ENCODE data around the gene SH2D6.
"Not testable (repeated sequence)": the region's sequence is repeated elsewhere in the genome, so short reads cannot be mapped to it uniquely, and the experiment has no call there.

SH2D6 gene

GRCh38 chr2:85418132-85419008 is at the start of gene SH2D6:
Gene SH2D6 (plus strand): TSS chr2:85418714. CDS start chr2:85429466, 10,752 bp downstream.
- FAIRE-seq (no peak), DNase-seq (ENCODE audit: low spot score) (peak; percentile 56)

- FAIRE-seq = no peak
- DNase-seq (ENCODE audit: low spot score) = no peak
Observed at GRCh38 chr2:85368921-85369320, 49.6 kb upstream of the SH2D6 start.

DNA sequence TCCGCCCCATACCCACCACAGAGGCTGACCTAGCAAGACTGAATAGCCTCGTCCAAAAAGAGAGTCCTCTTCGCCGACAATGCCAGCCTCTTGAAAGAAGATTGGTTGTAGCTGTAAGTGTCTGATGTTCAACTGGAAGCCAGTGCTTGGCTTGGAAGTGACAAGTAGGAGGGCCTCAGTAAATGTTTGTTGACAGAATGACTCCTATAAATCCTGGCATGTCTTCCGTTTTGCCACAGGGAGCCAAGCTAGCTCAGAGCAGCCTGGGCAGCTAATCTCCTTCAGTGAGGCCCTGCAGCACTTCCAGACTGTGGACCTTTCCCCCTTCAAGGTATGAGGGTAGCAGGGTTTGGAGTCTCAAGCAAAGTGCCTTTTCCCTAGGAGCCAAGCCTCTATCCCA is 49.0 kb upstream of the SH2D6 start:
- FAIRE-seq (no peak), DNase-seq (ENCODE audit: low spot score) (no peak)

DNA sequence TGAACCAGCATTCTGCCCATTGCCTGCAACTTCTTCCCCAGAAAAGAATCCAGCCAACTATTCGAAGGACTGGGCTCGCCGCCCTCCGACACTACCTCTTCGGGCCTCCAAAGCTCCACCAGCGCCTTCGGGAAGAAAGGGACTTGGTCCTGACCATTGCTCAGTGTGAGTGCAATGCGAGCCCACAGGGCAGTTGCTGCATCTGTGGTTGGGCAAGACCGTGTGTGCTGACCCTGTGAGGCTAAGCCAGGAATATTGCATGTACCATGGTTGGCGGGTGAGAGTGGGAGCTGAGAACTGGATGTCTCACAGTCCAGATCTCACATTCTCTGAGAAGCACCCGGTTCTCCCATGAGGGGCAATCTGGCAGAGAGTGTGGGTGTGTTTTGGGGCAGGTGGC is 47.5 kb upstream of the SH2D6 start:
- no peak for FAIRE-seq
- no peak for DNase-seq (ENCODE audit: low spot score)

- DNase-seq (ENCODE audit: low spot score) (no peak), FAIRE-seq (no peak)
Observed at GRCh38 chr2:85376291-85377065, 42.0 kb upstream of the SH2D6 start.

DNA sequence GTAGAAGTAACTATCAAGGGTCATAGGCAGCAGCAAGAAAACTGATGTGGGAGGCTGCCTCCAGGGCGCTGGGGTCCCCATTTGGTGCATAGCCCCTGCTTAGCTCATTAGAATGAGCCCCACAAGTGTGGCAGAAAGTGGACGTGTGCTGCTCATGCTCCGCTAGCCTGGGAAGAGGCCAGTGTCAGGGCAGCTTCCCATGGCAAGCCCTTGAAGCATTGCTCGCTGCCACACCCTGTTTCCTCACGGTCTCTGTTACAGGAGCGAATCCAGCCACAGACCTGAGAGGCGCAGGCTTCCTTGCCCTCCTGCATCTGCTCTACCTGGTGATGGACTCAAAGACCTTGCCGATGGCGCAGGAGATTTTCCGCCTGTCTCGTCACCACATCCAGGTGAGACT is 41.4 kb upstream of the SH2D6 start:
- no peak for DNase-seq (ENCODE audit: low spot score)
- no peak for FAIRE-seq

DNA sequence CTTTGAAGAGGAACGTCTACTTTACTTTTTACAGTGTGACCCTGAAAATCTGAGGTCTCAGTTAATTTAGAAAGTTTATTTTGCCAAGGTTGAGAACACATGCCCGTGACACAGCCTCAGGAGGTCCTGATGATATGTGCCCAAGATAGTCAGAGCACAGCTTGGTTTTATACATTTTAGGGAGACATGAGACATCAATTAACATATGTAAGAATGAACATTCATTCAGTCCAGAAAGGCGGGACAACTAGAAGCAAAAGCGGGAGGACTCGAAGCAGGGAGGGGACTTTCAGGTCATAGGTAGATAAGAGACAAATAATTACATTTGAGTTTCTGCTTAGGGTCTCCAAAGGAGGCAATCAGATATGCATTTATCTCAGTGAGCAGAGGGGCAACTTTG is 40.3 kb upstream of the SH2D6 start:
- no peak for FAIRE-seq
- DNase-seq (ENCODE audit: low spot score) = no peak

DNA sequence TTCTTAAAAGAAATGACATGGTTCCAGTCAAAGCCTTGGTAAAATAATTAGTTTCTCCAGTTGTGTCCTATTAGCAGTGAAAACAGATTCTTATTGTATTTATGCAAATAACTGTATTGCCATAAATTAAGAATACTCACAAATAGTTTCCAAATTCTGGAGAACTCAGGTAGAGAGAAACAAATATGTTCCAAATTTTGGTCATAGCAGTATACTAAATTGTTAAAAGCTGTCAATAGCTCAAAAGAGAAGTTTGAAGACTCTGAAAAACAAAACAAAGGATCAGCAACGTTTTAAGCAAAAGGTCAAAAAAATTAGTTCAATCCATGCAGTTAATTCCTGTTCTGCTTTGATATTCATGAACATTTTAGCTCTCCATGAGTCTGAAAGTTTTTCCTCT is 38.5 kb upstream of the SH2D6 start:
- FAIRE-seq (no peak), DNase-seq (ENCODE audit: low spot score) (no peak)

DNA sequence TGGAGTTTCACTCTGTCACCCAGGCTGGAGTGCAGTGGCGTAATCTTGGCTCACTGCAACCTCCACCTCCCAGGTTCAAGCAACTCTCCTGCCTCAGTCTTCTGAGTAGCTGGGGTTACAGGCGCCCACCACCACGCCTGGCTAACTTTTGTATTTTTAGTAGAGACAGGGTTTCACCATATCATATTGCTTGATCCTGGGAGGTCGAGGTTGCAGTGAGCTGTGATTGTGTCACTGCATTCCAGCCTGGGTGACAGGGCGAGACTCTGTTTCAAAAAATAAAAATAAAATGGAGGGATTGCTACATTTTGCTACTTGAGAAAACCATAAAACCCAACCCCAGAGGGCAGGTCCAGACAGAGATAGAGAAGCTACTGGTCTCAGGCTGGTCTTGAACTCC is 35.4 kb upstream of the SH2D6 start:
- DNase-seq (ENCODE audit: low spot score); FAIRE-seq: not testable (repeated sequence)

GRCh38 chr2:85383850-85384249 is 34.7 kb upstream of the SH2D6 start:
- no peak for FAIRE-seq
- DNase-seq (ENCODE audit: low spot score) = no peak

GRCh38 chr2:85385746-85386145 is 32.8 kb upstream of the SH2D6 start:
- DNase-seq (ENCODE audit: low spot score) (no peak), FAIRE-seq (no peak)

DNA sequence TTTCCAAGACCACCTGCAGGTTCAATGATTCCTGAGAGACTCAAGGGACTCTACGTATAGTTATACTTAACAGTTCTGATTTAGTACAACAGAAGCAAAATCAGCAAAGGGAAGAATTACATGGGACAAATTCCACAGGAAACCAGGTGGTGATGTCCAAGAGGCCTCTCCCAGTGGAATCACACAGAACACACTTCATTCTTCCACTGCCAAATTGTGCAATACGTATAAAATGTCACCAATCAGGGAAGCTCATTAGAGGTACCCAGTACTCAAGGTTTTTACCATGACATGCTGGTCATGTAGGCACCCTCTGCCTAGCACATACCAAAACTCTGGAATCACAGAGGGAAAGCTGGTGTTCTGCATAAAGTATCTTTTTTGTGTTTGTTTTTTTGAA is 30.8 kb upstream of the SH2D6 start:
- FAIRE-seq = no peak
- DNase-seq (ENCODE audit: low spot score) = no peak

GRCh38 chr2:85388878-85389538 is 29.5 kb upstream of the SH2D6 start:
- no peak for FAIRE-seq

DNA sequence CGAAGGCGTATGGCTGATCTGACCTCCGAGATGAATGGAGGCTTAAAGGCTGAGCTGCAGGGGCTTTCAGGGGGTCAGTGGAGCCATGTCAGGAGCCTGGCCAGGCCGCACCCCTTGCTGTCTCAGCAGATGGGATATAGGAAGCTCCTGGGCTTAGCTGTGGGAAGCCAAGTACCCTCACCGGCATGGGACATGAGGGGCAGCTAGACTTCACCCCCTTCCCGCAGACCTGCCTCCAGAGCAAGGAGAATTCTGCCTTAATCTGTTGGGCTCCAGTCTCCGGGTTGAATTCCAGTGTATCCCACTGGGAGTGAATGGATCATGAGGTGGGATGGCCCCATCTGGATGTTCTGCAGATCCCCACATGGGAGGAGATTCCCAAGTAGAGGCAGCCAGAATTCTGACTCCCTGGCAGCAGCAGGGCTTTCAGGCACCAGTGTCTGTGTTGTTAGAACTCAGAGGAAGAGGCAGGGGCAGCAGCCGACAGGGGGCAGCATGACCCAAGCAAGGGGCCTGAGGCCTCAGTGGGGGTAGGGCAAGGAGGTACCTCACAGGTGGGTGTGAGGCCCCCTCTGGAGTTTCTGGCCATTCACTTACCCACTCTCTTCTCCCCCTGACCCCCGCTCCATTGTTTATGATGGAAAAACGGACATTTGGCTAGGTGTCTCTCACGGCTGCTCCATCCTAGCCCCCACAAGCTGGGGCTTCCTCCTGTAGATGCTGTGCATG is 27.4 kb upstream of the SH2D6 start:
- no peak for DNase-seq (ENCODE audit: low spot score)

More at GRCh38 chr2:85388878-85389538, 29.5 kb upstream of the SH2D6 start:
- DNase-seq (ENCODE audit: low spot score) = no peak

DNA sequence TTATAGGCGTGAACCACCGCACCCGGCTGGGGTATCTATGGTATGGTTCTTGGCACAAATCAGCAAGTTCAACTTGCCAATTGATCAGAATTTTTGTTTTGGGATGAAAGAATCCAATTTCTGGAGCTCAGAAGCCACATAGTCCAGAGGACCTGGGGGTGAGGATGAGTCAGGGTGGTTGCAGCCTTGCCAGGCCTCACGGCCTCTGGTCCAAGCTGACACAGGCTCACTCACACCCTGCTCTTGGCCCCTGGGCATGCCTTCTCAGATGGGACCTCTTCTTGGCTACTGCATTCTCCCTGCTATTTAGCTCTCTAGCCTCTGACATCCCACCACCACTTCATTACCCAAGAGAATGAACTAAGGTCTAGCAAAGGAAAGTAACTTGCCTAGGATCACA is 24.7 kb upstream of the SH2D6 start:
- FAIRE-seq = no peak
- DNase-seq (ENCODE audit: low spot score) = no peak

More for the DNA sequence above, 27.4 kb upstream of the SH2D6 start:
- FAIRE-seq = no peak

GRCh38 chr2:85394261-85394681 is 24.2 kb upstream of the SH2D6 start:
- DNase-seq (ENCODE audit: low spot score) = no peak
- FAIRE-seq = no peak

GRCh38 chr2:85394976-85395375 is 23.5 kb upstream of the SH2D6 start:
- FAIRE-seq (no peak), DNase-seq (ENCODE audit: low spot score) (no peak)

DNA sequence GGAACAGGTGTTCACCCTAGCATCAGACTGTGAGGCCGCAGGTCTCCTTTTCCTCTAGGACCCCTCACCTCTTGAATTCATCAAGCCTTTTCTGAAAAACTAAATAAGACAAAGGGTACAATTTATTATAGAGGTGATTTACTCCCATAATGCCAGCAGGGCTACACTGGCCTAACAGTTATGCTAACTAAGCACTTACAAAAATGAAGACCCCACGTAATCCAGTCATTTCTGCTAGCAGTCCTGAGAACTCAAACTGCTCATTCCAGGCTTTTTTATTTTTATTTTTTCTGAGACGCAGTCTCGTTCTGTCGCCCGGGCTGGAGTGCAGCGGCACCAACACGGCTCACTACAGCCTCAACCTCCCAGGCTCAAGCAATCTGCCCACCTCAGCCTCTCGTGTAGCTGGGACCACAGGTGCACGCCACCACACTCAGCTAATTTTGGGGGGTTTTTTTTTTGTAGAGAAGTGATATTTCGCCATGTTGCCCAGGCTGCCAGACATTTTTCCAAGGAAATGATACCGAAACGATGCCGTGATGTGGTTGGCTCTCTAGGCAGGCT is 22.5 kb upstream of the SH2D6 start:
- DNase-seq (ENCODE audit: low spot score) (no peak), FAIRE-seq (no peak)

DNA sequence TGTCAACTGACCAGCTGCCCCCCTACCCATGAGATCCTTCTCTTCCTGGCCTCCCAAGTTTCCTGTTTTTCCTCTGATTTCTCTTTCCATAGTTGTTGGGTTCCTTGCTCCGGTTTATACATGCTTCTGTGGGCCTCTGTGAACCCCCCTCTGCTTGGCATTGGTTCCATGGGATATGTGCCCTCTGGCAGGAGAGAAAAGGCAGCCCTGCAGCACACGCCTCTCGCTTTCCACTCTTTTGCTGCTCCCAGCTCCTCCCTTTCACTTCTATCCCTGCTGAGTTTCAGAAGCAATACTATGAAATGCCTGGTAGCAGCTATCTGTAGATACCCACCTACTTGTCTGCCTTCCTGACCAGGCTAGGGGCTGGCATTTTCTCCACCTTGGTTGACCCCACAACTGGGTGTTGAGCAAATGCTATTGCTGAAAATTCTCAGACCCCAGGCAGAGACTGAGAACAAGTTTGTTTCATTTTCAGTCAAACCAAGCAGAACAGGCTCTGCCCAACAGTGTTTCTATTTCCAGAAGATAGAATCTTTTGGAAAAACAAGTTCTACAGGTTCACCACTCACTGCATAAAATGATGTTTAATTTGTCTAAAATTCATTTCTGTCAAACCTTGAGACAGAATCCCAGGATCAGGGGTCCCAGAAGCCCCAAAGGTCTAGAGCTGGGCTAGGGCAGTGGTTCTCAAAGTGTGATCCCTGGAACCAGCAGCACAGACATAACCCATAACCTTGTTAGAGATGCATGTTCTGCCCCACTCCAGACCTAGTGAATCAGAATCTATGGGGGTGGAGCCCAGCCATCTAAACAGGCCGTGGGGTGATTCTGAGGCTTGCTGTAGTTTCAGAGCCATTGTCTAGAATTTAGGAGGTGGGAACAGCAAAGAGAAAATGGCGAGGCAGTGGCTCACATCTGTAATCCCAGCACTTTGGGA is 21.7 kb upstream of the SH2D6 start:
- DNase-seq (ENCODE audit: low spot score) (no peak), FAIRE-seq (no peak)

DNA sequence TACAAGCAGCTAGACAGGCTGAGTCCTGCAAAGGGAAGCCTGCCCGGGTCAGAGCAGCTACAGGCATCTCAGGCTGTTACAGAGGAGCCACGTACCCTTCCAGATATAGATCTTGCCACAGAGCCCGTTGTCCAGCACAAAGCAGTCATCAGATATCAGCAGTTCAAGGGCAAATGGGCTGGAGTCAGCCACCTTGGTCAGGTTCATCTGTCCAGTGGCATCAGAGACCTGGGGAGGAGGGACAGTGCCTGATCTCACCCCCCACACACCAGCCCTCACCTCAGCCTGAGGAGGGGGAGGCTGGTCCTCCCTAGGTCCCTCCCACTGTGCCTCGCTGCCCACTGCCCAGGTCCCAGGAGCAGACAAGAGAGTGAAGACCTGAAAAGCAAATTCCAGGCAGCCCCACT is 20.6 kb upstream of the SH2D6 start:
- no peak for FAIRE-seq
- no peak for DNase-seq (ENCODE audit: low spot score)

Measured in RCC 7860 (cell line).